ENCODE results near the gene CNN2.

DNA sequence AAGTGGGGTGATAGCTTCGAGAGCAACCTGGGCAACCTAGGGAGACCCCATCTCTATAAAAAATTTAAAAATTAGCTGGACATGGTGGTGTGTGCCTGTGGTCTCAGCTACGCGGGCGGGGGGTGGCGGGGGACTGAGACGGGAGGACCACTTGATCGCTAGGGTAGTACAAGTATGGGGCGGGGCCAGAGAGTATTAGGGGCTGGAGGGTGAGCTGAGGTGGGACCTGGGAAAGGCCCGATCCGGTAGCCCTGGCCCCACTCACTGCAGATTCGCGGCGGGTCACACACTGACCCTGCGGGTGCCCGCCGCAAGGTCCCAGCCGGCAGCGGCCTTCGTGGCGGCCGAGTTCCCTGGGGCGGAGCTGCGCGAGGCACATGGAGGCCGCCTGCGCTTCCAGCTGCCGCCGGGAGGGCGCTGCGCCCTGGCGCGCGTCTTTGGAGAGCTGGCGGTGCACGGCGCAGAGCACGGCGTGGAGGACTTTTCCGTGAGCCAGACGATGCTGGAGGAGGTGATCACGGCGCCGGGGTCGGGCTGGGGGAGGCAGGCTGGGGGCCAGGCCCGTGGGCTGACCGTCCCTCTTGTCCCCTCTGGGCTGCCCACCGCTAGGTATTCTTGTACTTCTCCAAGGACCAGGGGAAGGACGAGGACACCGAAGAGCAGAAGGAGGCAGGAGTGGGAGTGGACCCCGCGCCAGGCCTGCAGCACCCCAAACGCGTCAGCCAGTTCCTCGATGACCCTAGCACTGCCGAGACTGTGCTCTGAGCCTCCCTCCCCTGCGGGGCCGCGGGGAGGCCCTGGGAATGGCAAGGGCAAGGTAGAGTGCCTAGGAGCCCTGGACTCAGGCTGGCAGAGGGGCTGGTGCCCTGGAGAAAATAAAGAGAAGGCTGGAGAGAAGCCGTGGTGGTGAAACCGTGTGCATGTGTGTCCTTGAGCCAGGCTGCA, 38.5 kb downstream of the CNN2 start:
- TF ChIP-seq POLR2A (IDR thresholded peaks at IDR 0.05; ENCODE audit: low read depth, low read length): no peak
- TF ChIP-seq, protein P1, sequence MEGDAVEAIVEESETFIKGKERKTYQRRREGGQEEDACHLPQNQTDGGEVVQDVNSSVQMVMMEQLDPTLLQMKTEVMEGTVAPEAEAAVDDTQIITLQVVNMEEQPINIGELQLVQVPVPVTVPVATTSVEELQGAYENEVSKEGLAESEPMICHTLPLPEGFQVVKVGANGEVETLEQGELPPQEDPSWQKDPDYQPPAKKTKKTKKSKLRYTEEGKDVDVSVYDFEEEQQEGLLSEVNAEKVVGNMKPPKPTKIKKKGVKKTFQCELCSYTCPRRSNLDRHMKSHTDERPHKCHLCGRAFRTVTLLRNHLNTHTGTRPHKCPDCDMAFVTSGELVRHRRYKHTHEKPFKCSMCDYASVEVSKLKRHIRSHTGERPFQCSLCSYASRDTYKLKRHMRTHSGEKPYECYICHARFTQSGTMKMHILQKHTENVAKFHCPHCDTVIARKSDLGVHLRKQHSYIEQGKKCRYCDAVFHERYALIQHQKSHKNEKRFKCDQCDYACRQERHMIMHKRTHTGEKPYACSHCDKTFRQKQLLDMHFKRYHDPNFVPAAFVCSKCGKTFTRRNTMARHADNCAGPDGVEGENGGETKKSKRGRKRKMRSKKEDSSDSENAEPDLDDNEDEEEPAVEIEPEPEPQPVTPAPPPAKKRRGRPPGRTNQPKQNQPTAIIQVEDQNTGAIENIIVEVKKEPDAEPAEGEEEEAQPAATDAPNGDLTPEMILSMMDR (conservative IDR thresholded peaks at IDR 0.05; ENCODE audit: low read depth, low read length): peak; percentile 68
- TF ChIP-seq MXI1 (IDR thresholded peaks at IDR 0.05; ENCODE audit: borderline replicate concordance, low read depth, low read length): peak; percentile 48; the same call in 1 of the 2 replicates
- peak; percentile 24; the same call in 1 of the 2 replicates for TF ChIP-seq SMC3 (IDR thresholded peaks at IDR 0.05; ENCODE audit: low read depth, low read length)
- TF ChIP-seq, protein P2, sequence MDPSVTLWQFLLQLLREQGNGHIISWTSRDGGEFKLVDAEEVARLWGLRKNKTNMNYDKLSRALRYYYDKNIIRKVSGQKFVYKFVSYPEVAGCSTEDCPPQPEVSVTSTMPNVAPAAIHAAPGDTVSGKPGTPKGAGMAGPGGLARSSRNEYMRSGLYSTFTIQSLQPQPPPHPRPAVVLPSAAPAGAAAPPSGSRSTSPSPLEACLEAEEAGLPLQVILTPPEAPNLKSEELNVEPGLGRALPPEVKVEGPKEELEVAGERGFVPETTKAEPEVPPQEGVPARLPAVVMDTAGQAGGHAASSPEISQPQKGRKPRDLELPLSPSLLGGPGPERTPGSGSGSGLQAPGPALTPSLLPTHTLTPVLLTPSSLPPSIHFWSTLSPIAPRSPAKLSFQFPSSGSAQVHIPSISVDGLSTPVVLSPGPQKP (IDR thresholded peaks at IDR 0.05; ENCODE audit: borderline replicate concordance, low read depth, low read length): no peak
- TF ChIP-seq, protein P3, sequence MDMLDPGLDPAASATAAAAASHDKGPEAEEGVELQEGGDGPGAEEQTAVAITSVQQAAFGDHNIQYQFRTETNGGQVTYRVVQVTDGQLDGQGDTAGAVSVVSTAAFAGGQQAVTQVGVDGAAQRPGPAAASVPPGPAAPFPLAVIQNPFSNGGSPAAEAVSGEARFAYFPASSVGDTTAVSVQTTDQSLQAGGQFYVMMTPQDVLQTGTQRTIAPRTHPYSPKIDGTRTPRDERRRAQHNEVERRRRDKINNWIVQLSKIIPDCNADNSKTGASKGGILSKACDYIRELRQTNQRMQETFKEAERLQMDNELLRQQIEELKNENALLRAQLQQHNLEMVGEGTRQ (IDR thresholded peaks at IDR 0.05; ENCODE audit: low read depth, low read length): peak; percentile 33; the same call in 1 of the 2 replicates
- no peak for TF ChIP-seq RFX5 (IDR thresholded peaks at IDR 0.05; ENCODE audit: low read depth, low read length)
- TF ChIP-seq RCOR1 (IDR thresholded peaks at IDR 0.05; ENCODE audit: insufficient replicate concordance, low read length): no peak
- no peak for TF ChIP-seq MAFK (IDR thresholded peaks at IDR 0.05; ENCODE audit: low read depth, low read length)
- TF ChIP-seq FOS (IDR thresholded peaks at IDR 0.05; ENCODE audit: low read depth, low read length): no peak
